ENCODE data around the gene S100A6.

- TF ChIP-seq, protein P1, sequence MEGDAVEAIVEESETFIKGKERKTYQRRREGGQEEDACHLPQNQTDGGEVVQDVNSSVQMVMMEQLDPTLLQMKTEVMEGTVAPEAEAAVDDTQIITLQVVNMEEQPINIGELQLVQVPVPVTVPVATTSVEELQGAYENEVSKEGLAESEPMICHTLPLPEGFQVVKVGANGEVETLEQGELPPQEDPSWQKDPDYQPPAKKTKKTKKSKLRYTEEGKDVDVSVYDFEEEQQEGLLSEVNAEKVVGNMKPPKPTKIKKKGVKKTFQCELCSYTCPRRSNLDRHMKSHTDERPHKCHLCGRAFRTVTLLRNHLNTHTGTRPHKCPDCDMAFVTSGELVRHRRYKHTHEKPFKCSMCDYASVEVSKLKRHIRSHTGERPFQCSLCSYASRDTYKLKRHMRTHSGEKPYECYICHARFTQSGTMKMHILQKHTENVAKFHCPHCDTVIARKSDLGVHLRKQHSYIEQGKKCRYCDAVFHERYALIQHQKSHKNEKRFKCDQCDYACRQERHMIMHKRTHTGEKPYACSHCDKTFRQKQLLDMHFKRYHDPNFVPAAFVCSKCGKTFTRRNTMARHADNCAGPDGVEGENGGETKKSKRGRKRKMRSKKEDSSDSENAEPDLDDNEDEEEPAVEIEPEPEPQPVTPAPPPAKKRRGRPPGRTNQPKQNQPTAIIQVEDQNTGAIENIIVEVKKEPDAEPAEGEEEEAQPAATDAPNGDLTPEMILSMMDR (IDR thresholded peaks at IDR 0.05) = no peak
- TF ChIP-seq POLR2A (IDR thresholded peaks at IDR 0.05) = no peak
These were observed 41.8 kb upstream of the S100A6 start for GRCh38 chr1:153577624-153578051.
